Germinal center (tissue), 1 donor: Measurements from ENCODE around the gene DNLZ.

ENCODE experiments used
- DNase-seq: peaks from one replicate; pipeline ENCODE4 v3.0.0; 2012; ENCODE audit warnings: mixed read lengths, low spot score

DNLZ gene

GRCh38 chr9:136343121-136343883 lies 20.2 kb downstream of the DNLZ start:
- no peak for DNase-seq

GRCh38 chr9:136342181-136343120 lies 21.1 kb downstream of the DNLZ start:
- DNase-seq = peak; percentile 76

- DNase-seq = no peak
These were observed 21.8 kb downstream of the DNLZ start for GRCh38 chr9:136341769-136342168.

- no peak for DNase-seq
These were observed 22.4 kb downstream of the DNLZ start for GRCh38 chr9:136341042-136341655.

- DNase-seq = no peak
These were observed 23.0 kb downstream of the DNLZ start for GRCh38 chr9:136340356-136341041.

- DNase-seq = no peak
These were observed 23.6 kb downstream of the DNLZ start for GRCh38 chr9:136339958-136340310.

- peak; percentile 45 for DNase-seq
These were observed 24.2 kb downstream of the DNLZ start for GRCh38 chr9:136339173-136339957.

GRCh38 chr9:136338511-136338910 lies 25.0 kb downstream of the DNLZ start:
- DNase-seq = no peak

GRCh38 chr9:136337416-136338395 lies 25.8 kb downstream of the DNLZ start:
- DNase-seq = no peak

GRCh38 chr9:136336881-136337280 lies 26.7 kb downstream of the DNLZ start:
- DNase-seq = no peak

GRCh38 chr9:136336156-136336870 lies 27.2 kb downstream of the DNLZ start:
- no peak for DNase-seq

- DNase-seq = no peak
These were observed 28.0 kb downstream of the DNLZ start for GRCh38 chr9:136335296-136336155.

- DNase-seq = no peak
These were observed 29.0 kb downstream of the DNLZ start for GRCh38 chr9:136334541-136334940.

GRCh38 chr9:136333486-136333885 lies 30.1 kb downstream of the DNLZ start:
- DNase-seq = no peak

GRCh38 chr9:136333045-136333444 lies 30.5 kb downstream of the DNLZ start:
- no peak for DNase-seq

GRCh38 chr9:136332482-136332983 lies 31.0 kb downstream of the DNLZ start:
- DNase-seq = no peak

- DNase-seq = no peak
These were observed 31.7 kb downstream of the DNLZ start for GRCh38 chr9:136331556-136332481.
